Mucosa of rectum (tissue), 2 donors: ENCODE data around the gene PXDC1.
A peak's percentile ranks its signal among the peaks of the same experiment; 100 is the strongest.

Source experiments
- H3K27ac ChIP-seq, 2 donors: one replicate each; pipeline ENCODE4 v1.7.0; 2013; ENCODE audit warnings: inconsistent platforms in 2 of 2, low read depth in 2 of 2, low read length in 2 of 2
- H3K27me3 ChIP-seq, 2 donors: one replicate each; pipeline ENCODE4 v1.7.0; 2013; ENCODE audit warnings: low read length in 2 of 2; ENCODE audit not compliant: control insufficient read depth in 2 of 2, insufficient read depth in 2 of 2
- H3K36me3 ChIP-seq, 2 donors: one replicate each; pipeline ENCODE4 v1.7.0; 2013; ENCODE audit warnings: low read length in 2 of 2; ENCODE audit not compliant: control insufficient read depth in 2 of 2, insufficient read depth in 2 of 2
- H3K4me1 ChIP-seq, 2 donors: one replicate each; pipeline ENCODE4 v1.7.0; 2013; ENCODE audit warnings: low read length in 2 of 2, mild to moderate bottlenecking in 1 of 2; ENCODE audit not compliant: control insufficient read depth in 2 of 2, insufficient read depth in 2 of 2
- H3K4me3 ChIP-seq, 2 donors: one replicate each; pipeline ENCODE4 v1.7.0; 2013; ENCODE audit warnings: low read length in 2 of 2
- H3K9ac ChIP-seq, 2 donors: one replicate each; pipeline ENCODE4 v1.7.0; 2013; ENCODE audit warnings: low read length in 2 of 2, low read depth in 1 of 2, mild to moderate bottlenecking in 1 of 2
- H3K9me3 ChIP-seq, 2 donors: one replicate each; pipeline ENCODE4 v1.7.0; 2013; ENCODE audit warnings: low read length in 2 of 2; ENCODE audit not compliant: control insufficient read depth in 2 of 2
- donor health status: healthy.
- donor health status: Normal muscosa, but diverticular disease.

Gene PXDC1

GRCh38 chr6:3746696-3747095 lies 4.8 kb downstream of the PXDC1 start:
- Histone ChIP-seq H3K27me3 (peaks cover 4 to 7% of the 10 kb centered on the region in 2 donors), H3K9ac (no peak overlapping the region), H3K27ac (no peak overlapping the region), H3K4me1 (peaks cover 11 to 19% of the 10 kb centered on the region in 2 donors), H3K36me3 (no peaks in the 10 kb centered on the region), H3K9me3 (no peaks in the 10 kb centered on the region), H3K4me3 (no peak overlapping the region)

- Histone ChIP-seq H3K4me1 (peaks cover 11 to 18% of the 10 kb centered on the region in 2 donors), H3K9ac (no peak overlapping the region)
These were observed 5.3 kb downstream of the PXDC1 start for GRCh38 chr6:3746119-3746691.

GRCh38 chr6:3745566-3746118 lies 5.9 kb downstream of the PXDC1 start:
- no peaks in the 10 kb centered on the region for H3K9me3 ChIP-seq
- peaks cover 11 to 17% of the 10 kb centered on the region in 2 donors for H3K4me1 ChIP-seq
- H3K27me3 ChIP-seq = peaks cover 4 to 15% of the 10 kb centered on the region in 2 donors
- no peak overlapping the region for H3K4me3 ChIP-seq
- H3K27ac ChIP-seq = no peak overlapping the region
- no peak overlapping the region for H3K9ac ChIP-seq
- no peaks in the 10 kb centered on the region for H3K36me3 ChIP-seq

More at GRCh38 chr6:3746119-3746691, 5.3 kb downstream of the PXDC1 start:
- H3K27ac ChIP-seq = no peak overlapping the region
- peaks cover 4 to 12% of the 10 kb centered on the region in 2 donors for H3K27me3 ChIP-seq
- no peaks in the 10 kb centered on the region for H3K9me3 ChIP-seq
- no peaks in the 10 kb centered on the region for H3K36me3 ChIP-seq
- no peak overlapping the region for H3K4me3 ChIP-seq

GRCh38 chr6:3744901-3745470 lies 6.5 kb downstream of the PXDC1 start:
- Histone ChIP-seq H3K36me3 (no peaks in the 10 kb centered on the region), H3K4me3 (no peak overlapping the region), H3K9ac (no peak overlapping the region), H3K4me1 (peaks cover 11 to 17% of the 10 kb centered on the region in 2 donors), H3K9me3 (no peaks in the 10 kb centered on the region), H3K27me3 (peaks cover 4 to 19% of the 10 kb centered on the region in 2 donors), H3K27ac (no peak overlapping the region)

- no peaks in the 10 kb centered on the region for H3K36me3 ChIP-seq
- peaks cover 7 to 12% of the 10 kb centered on the region in 2 donors for H3K4me1 ChIP-seq
- no peak overlapping the region for H3K27ac ChIP-seq
- H3K9me3 ChIP-seq = no peaks in the 10 kb centered on the region
- peaks cover 2 to 15% of the 10 kb centered on the region in 2 donors for H3K27me3 ChIP-seq
- no peak overlapping the region for H3K4me3 ChIP-seq
- H3K9ac ChIP-seq = no peak overlapping the region
These were observed 7.2 kb downstream of the PXDC1 start for GRCh38 chr6:3744211-3744900.

- Histone ChIP-seq H3K36me3 (no peaks in the 10 kb centered on the region), H3K9ac (no peak overlapping the region), H3K27me3 (peaks cover 0 to 12% of the 10 kb centered on the region in 2 donors), H3K4me1 (peaks cover 2 to 6% of the 10 kb centered on the region in 2 donors), H3K4me3 (no peak overlapping the region), H3K9me3 (no peaks in the 10 kb centered on the region), H3K27ac (peak overlapping the region in 1 of 2 donors; percentile 53)
These were observed 8.0 kb downstream of the PXDC1 start for GRCh38 chr6:3743541-3743940.

GRCh38 chr6:3742426-3743344 lies 8.8 kb downstream of the PXDC1 start:
- peaks cover 0 to 12% of the 10 kb centered on the region in 2 donors for H3K27me3 ChIP-seq
- no peak overlapping the region for H3K9ac ChIP-seq
- H3K36me3 ChIP-seq = peaks cover 0 to 4% of the 10 kb centered on the region in 2 donors
- H3K9me3 ChIP-seq = no peaks in the 10 kb centered on the region
- H3K4me1 ChIP-seq = peaks cover 2 to 6% of the 10 kb centered on the region in 2 donors
- peak overlapping the region; percentile 31 to 53 for H3K27ac ChIP-seq
- peak overlapping the region in 1 of 2 donors; percentile 61 for H3K4me3 ChIP-seq

- Histone ChIP-seq H3K4me3 (no peak overlapping the region), H3K36me3 (peaks cover 0 to 10% of the 10 kb centered on the region in 2 donors), H3K9ac (no peak overlapping the region), H3K4me1 (peaks cover 2 to 6% of the 10 kb centered on the region in 2 donors), H3K27ac (no peak overlapping the region), H3K9me3 (no peaks in the 10 kb centered on the region), H3K27me3 (peaks cover 0 to 12% of the 10 kb centered on the region in 2 donors)
These were observed 9.5 kb downstream of the PXDC1 start for GRCh38 chr6:3742076-3742425.

- H3K4me3 ChIP-seq = no peak overlapping the region
- peaks cover 0 to 11% of the 10 kb centered on the region in 2 donors for H3K36me3 ChIP-seq
- peaks cover 2 to 6% of the 10 kb centered on the region in 2 donors for H3K4me1 ChIP-seq
- H3K9me3 ChIP-seq = no peaks in the 10 kb centered on the region
- H3K9ac ChIP-seq = no peak overlapping the region
- no peak overlapping the region for H3K27ac ChIP-seq
- H3K27me3 ChIP-seq = peaks cover 0 to 12% of the 10 kb centered on the region in 2 donors
These were observed 10.0 kb downstream of the PXDC1 start for GRCh38 chr6:3741477-3741871.
